Activated B cell treated with CpG ODN at 0.5 μM for 24 hours (primary cell): Measurements from ENCODE around the gene APLN. TPM values are rescaled to one million over a fixed set of nuclear protein-coding genes. Genes with fewer than 3 reads are reported as not detected.

Source experiments
- ATAC-seq: fragments of 200-7000 bp; cut with Tn5 transposase; one replicate; pipeline ENCODE4 v1.10.0; 2021; ENCODE audit warnings: low read depth, mild to moderate bottlenecking, moderate library complexity
- CTCF ChIA-PET: fragments of 350-600 bp; sonication (Branson Sonifier 250); formaldehyde crosslinking; loops from one replicate; lab custom pipeline; 2021; ENCODE audit warnings: antibody characterized with exemption; lab: Charles Lee
- POLR2A ChIA-PET: fragments of 350-600 bp; sonication (Branson Sonifier 250); formaldehyde crosslinking; loops from one replicate; lab custom pipeline; 2021; ENCODE audit warnings: antibody characterized with exemption; lab: Charles Lee
- DNase-seq: peaks from one replicate; pipeline ENCODE4 v3.0.0; 2022
- H3K27ac Mint-ChIP-seq: one replicate; pipeline ENCODE4 v1.8.0; 2020; ENCODE audit warnings: mixed read lengths
- H3K27me3 Mint-ChIP-seq: one replicate; pipeline ENCODE4 v1.8.0; 2021; ENCODE audit warnings: mixed read lengths
- H3K36me3 Mint-ChIP-seq: one replicate; pipeline ENCODE4 v1.8.0; 2021; ENCODE audit warnings: low read depth, mixed read lengths
- H3K4me1 Mint-ChIP-seq: one replicate; pipeline ENCODE4 v1.8.0; 2021; ENCODE audit warnings: mixed read lengths
- H3K4me3 Mint-ChIP-seq: one replicate; pipeline ENCODE4 v1.8.0; 2020; ENCODE audit warnings: mild to moderate bottlenecking, mixed read lengths
- H3K9me3 Mint-ChIP-seq: one replicate; pipeline ENCODE4 v1.8.0; 2020; ENCODE audit warnings: mixed read lengths
- intact Hi-C: fragments of 100-400 bp; cut with micrococcal nuclease; formaldehyde crosslinking; loops from one replicate; pipeline ENCODE4 v1.15.1; 2024
- total RNA-seq: library from RNA; stranded (reverse); gene quantifications from 2 replicates; pipeline ENCODE4 v1.2.3, GENCODE V29; 2022
- TF ChIP-seq, protein P1 (sequence below): fragments of 200-600 bp; IDR thresholded peaks from one replicate; pipeline ENCODE4 v1.8.0; 2022; ENCODE audit warnings: antibody characterized with exemption, mild to moderate bottlenecking

The APLN gene
- total RNA-seq, 1 donor from 2014 or later: not detected

DNA sequence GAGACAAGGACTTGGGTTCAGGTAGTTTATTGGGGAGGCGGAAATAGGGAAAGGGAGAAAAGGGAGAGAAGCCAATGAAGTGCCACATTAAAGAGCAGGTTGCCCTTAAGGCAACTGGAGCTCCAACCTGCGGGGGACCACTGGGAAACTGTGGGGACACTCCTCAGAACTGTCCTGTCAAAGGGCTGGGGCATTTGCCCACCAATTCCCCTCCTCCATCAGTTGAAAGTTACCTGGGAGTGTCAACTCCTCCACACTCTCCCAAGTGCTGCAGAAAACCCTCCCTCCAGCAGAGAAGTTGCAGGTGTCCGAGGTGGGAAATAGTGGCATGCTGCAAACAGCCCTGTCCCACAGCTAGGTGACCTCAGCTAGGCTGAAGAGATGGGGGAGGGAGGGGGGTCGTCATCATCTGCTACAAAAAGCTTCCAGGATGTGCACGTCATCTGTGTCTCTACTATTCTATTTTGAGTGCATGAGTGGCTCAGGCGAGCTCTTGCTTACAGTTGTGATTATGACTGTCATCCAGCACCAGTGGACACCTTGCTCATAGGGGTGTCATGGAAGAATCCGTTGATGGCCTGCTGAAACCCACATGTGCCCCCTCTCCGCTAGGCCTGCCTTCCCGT lies 42.6 kb upstream of the APLN start:
- Mint-ChIP-seq H3K27me3 (no peaks in the 10 kb centered on the region), H3K4me1 (no peaks in the 10 kb centered on the region), H3K27ac (no peak overlapping the region), H3K36me3 (no peaks in the 10 kb centered on the region), H3K4me3 (no peak overlapping the region), H3K9me3 (no peaks in the 10 kb centered on the region)
- no peak for DNase-seq
- POLR2A ChIA-PET: no interaction called here
- TF ChIP-seq, protein P1, sequence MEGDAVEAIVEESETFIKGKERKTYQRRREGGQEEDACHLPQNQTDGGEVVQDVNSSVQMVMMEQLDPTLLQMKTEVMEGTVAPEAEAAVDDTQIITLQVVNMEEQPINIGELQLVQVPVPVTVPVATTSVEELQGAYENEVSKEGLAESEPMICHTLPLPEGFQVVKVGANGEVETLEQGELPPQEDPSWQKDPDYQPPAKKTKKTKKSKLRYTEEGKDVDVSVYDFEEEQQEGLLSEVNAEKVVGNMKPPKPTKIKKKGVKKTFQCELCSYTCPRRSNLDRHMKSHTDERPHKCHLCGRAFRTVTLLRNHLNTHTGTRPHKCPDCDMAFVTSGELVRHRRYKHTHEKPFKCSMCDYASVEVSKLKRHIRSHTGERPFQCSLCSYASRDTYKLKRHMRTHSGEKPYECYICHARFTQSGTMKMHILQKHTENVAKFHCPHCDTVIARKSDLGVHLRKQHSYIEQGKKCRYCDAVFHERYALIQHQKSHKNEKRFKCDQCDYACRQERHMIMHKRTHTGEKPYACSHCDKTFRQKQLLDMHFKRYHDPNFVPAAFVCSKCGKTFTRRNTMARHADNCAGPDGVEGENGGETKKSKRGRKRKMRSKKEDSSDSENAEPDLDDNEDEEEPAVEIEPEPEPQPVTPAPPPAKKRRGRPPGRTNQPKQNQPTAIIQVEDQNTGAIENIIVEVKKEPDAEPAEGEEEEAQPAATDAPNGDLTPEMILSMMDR: no peak
- intact Hi-C loops: no loop called here
- CTCF ChIA-PET: no interaction called here
- no peak for ATAC-seq

DNA sequence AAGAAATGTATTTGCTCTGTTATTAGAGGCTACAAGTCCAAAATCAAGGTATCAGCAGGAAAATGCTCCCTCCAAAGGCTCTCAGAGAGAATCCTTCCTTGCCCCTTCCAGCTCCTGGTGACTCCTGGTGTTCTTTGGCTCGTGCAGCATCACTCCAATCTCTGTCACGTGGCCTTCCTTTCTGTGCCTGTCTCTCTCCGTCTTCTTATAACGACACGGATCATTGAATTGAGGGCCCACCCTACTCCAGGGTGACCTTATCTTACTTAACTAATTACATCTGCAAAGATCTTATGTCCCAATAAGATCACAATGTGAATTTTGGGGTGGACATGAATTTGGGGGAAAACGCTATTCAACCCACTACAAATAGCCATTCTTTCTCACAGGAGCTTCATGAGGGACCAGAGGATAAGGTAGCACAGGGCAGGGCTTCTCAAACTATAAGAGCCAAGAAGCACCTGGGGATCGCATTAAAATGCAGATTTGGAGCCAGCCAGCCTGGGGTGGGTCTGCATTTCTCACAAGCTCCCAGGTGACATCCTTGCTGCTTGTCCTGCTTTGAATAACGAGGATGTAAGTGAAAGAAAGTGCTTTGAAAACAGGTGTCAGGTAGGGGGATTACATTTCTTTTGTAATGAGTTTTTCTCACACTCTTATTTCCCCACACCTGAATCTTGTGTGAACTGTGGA lies 41.9 kb upstream of the APLN start:
- intact Hi-C loops: no loop called here
- CTCF ChIA-PET: no interaction called here
- H3K4me3 Mint-ChIP-seq: no peak overlapping the region
- TF ChIP-seq, protein P1: no peak
- no peaks in the 10 kb centered on the region for H3K36me3 Mint-ChIP-seq
- H3K9me3 Mint-ChIP-seq: no peaks in the 10 kb centered on the region
- no peak for ATAC-seq
- POLR2A ChIA-PET: no interaction called here
- no peak for DNase-seq
- H3K27me3 Mint-ChIP-seq: no peaks in the 10 kb centered on the region
- H3K27ac Mint-ChIP-seq: no peak overlapping the region
- no peaks in the 10 kb centered on the region for H3K4me1 Mint-ChIP-seq

DNA sequence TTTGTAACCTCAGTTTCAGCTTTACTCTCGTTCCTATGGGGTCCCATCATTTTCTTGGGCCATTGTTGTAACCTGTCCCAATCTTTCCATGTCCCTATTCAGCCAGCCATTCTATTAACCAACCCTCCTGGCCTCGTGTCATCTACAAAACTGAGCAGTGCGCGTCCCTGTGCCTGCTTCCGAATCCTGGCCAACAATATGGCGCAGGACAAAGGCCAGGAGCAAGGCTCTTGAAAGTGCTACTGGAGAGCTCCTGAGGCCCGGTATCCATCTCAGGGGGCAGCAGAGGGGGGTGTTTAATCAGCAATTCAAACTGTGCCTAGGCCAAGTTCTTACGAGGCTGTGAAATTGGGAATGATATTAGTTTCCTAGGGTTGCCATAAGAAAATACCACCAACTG lies 41.2 kb upstream of the APLN start:
- no peak overlapping the region for H3K27ac Mint-ChIP-seq
- intact Hi-C loops: no loop called here
- DNase-seq (no peak), ATAC-seq (no peak)
- TF ChIP-seq, protein P1: no peak
- no peaks in the 10 kb centered on the region for H3K9me3 Mint-ChIP-seq
- no peaks in the 10 kb centered on the region for H3K36me3 Mint-ChIP-seq
- ChIA-PET CTCF (interaction anchor here (0.8 kb wide), 1 partner anchor 128 kb away, joined by 3 read pairs; no protein-coding TSS in a partner anchor), POLR2A (no interaction called here)
- H3K4me1 Mint-ChIP-seq: no peaks in the 10 kb centered on the region
- H3K4me3 Mint-ChIP-seq: no peak overlapping the region
- H3K27me3 Mint-ChIP-seq: no peaks in the 10 kb centered on the region

DNA sequence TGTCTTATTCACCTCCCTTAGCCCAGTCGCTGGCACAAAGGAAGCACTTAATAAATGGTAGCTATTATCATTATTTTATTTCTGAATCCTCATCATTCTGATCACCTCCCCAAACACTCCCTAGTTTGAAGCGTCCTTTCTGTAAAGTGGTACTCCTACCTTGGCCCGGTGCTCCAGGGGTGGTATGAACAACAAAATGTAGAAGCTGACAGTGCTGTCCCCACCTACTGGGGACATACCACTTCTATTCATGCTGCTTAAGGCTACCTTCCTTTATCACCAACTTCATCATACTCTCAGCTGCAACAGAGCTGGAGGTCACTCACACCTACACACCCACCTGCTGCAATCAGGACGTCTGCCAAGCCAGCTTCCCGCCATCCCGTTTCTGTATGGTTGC lies 40.8 kb upstream of the APLN start:
- TF ChIP-seq, protein P1: no peak
- ChIA-PET CTCF (interaction anchor here (0.8 kb wide), 1 partner anchor 129 kb away, joined by 3 read pairs; no protein-coding TSS in a partner anchor), POLR2A (no interaction called here)
- DNase-seq: no peak
- Mint-ChIP-seq H3K4me3 (no peak overlapping the region), H3K9me3 (no peaks in the 10 kb centered on the region), H3K27me3 (no peaks in the 10 kb centered on the region), H3K4me1 (no peaks in the 10 kb centered on the region), H3K36me3 (no peaks in the 10 kb centered on the region), H3K27ac (no peak overlapping the region)
- intact Hi-C loops: no loop called here
- no peak for ATAC-seq

DNA sequence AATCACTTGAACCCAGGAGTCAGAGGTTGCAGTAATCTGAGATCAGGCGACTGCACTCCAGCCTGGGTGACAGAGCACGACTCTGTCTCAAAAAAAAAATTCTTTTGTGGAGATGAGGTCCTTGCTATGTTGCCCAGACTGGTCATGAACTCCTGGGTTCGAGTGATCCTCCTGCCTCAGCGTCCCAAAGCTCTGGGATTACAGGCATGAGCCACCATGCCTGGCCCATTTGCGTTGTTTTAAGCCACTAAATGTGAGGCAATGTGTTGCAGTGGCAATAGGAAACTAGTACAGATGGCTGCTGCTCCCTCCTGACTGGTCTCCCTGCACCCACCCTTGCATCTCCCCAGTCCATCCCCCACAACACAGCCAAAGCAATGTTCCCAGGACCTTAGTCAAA lies 40.0 kb upstream of the APLN start:
- intact Hi-C loops: no loop called here

More for the DNA sequence above, 40.0 kb upstream of the APLN start:
- ATAC-seq (no peak), DNase-seq (no peak)
- no peaks in the 10 kb centered on the region for H3K4me1 Mint-ChIP-seq
- H3K4me3 Mint-ChIP-seq: no peak overlapping the region
- no peak overlapping the region for H3K27ac Mint-ChIP-seq
- H3K36me3 Mint-ChIP-seq: no peaks in the 10 kb centered on the region
- POLR2A ChIA-PET: no interaction called here
- TF ChIP-seq, protein P1: no peak
- H3K9me3 Mint-ChIP-seq: no peaks in the 10 kb centered on the region
- CTCF ChIA-PET: no interaction called here
- H3K27me3 Mint-ChIP-seq: no peaks in the 10 kb centered on the region
